SK-N-MC (cell line): Measurements from ENCODE around the gene ARID2.

Source experiments
- DNase-seq: peaks from one replicate; pipeline ENCODE4 v3.0.0-alpha.2; 2011; ENCODE audit warnings: low read depth, low spot score
- H3K27ac ChIP-seq: fragments of 200-600 bp; sonication (generic); 2 replicates; pipeline ENCODE4 v1.5.1; 2016; ENCODE audit warnings: mixed run types
- H3K36me3 ChIP-seq: fragments of 200-600 bp; sonication (generic); 2 replicates; pipeline ENCODE4 v1.6.1; 2017; ENCODE audit warnings: antibody characterized with exemption, low read length, mixed read lengths; ENCODE audit not compliant: insufficient read depth
- H3K4me3 ChIP-seq: fragments of 200-600 bp; sonication (generic); 2 replicates; pipeline ENCODE4 v1.5.1; 2016
- H3K9ac ChIP-seq: fragments of 200-600 bp; sonication (generic); 2 replicates; pipeline ENCODE4 v1.8.0; 2017; ENCODE audit warnings: mixed run types, mixed read lengths; ENCODE audit not compliant: insufficient read length
- H3K9me3 ChIP-seq: fragments of 200-600 bp; sonication (generic); 2 replicates; pipeline ENCODE4 v1.6.1; 2017; ENCODE audit warnings: low read depth, mild to moderate bottlenecking, antibody characterized with exemption, low read length, moderate library complexity, mixed read lengths
- EZH2 ChIP-seq: fragments of 200-600 bp; sonication (generic); IDR thresholded peaks from one replicate; pipeline ENCODE4 v1.6.1; 2017; ENCODE audit warnings: antibody characterized with exemption
- FOXP2 ChIP-seq: optimal IDR thresholded peaks from 2 replicates; pipeline ENCODE3; 2011; ENCODE audit warnings: mild to moderate bottlenecking, moderate library complexity; ENCODE audit not compliant: insufficient read depth; ENCODE audit errors: extremely low read length, control extremely low read depth
- POLR2AphosphoS5 ChIP-seq: IDR thresholded peaks from 2 replicates; pipeline ENCODE4 v1.6.1; 2012; ENCODE audit warnings: mild to moderate bottlenecking, low read depth, low read length, borderline replicate concordance

ARID2 gene

GRCh38 chr12:45878630-45879255, 149.2 kb downstream of the ARID2 start:
- Histone ChIP-seq H3K4me3 (no peak overlapping the region), H3K27ac (peak overlapping the region; percentile 32), H3K9me3 (no peaks in the 10 kb centered on the region; the same call in 1 of the 2 replicates), H3K9ac (no peak overlapping the region), H3K36me3 (peaks cover 75% of the 10 kb centered on the region)
- no peak for DNase-seq
- TF ChIP-seq POLR2AphosphoS5 (no peak), FOXP2 (no peak), EZH2 (no peak)

- H3K27ac ChIP-seq: peak overlapping the region; percentile 32; the same call in 1 of the 2 replicates
- H3K9me3 ChIP-seq: no peaks in the 10 kb centered on the region; the same call in 1 of the 2 replicates
- TF ChIP-seq FOXP2: no peak
- TF ChIP-seq EZH2: no peak
- TF ChIP-seq POLR2AphosphoS5: no peak
- DNase-seq: no peak
- no peak overlapping the region for H3K9ac ChIP-seq
- H3K4me3 ChIP-seq: no peak overlapping the region
- H3K36me3 ChIP-seq: peaks cover 75% of the 10 kb centered on the region
Observed at GRCh38 chr12:45879363-45879895, 149.9 kb downstream of the ARID2 start.

DNA sequence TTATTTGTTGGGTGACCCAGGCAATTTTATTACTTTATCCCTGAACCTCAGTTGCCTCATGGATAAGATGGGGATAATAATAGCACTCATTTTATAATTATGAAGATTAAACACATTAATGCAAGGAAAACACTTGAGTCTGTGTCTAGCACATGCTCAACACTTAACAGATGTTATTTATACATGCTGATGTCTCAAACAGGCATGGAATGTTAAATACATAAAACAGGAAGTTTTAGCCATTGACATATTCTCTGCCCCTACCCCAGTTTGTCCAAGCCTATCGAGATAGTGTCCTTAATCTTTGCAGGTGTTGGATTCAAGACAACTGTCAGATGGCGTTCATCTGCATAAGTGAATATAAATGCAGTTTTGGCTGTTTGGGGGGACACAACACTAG, 151.0 kb downstream of the ARID2 start:
- peaks cover 75% of the 10 kb centered on the region for H3K36me3 ChIP-seq
- no peak overlapping the region for H3K9ac ChIP-seq
- TF ChIP-seq FOXP2 (no peak), EZH2 (no peak), POLR2AphosphoS5 (no peak)

GRCh38 chr12:45883187-45883586, 153.7 kb downstream of the ARID2 start:
- no peak overlapping the region for H3K27ac ChIP-seq
- TF ChIP-seq EZH2 (no peak), POLR2AphosphoS5 (no peak), FOXP2 (no peak)
- peaks cover 67% of the 10 kb centered on the region for H3K36me3 ChIP-seq
- H3K9ac ChIP-seq: no peak overlapping the region
- H3K9me3 ChIP-seq: peaks cover 9% of the 10 kb centered on the region; the same call in 1 of the 2 replicates
- H3K4me3 ChIP-seq: no peak overlapping the region
- no peak for DNase-seq

More for the DNA sequence above, 151.0 kb downstream of the ARID2 start:
- peak overlapping the region; percentile 28; the same call in 1 of the 2 replicates for H3K27ac ChIP-seq
- DNase-seq: no peak
- H3K4me3 ChIP-seq: no peak overlapping the region
- peaks cover 9% of the 10 kb centered on the region; the same call in 1 of the 2 replicates for H3K9me3 ChIP-seq

- H3K9ac ChIP-seq: no peak overlapping the region
- DNase-seq: no peak
- H3K4me3 ChIP-seq: no peak overlapping the region
- peaks cover 9% of the 10 kb centered on the region; the same call in 1 of the 2 replicates for H3K9me3 ChIP-seq
- no peak for TF ChIP-seq POLR2AphosphoS5
- no peak for TF ChIP-seq FOXP2
- no peak for TF ChIP-seq EZH2
- no peak overlapping the region for H3K27ac ChIP-seq
- H3K36me3 ChIP-seq: peaks cover 61% of the 10 kb centered on the region
Observed at GRCh38 chr12:45886685-45887084, 157.2 kb downstream of the ARID2 start.

GRCh38 chr12:45887544-45887943, 158.0 kb downstream of the ARID2 start:
- H3K9me3 ChIP-seq: peaks cover 9% of the 10 kb centered on the region; the same call in 1 of the 2 replicates
- peaks cover 60% of the 10 kb centered on the region for H3K36me3 ChIP-seq
- TF ChIP-seq POLR2AphosphoS5 (no peak), FOXP2 (no peak), EZH2 (no peak)
- H3K27ac ChIP-seq: no peak overlapping the region
- DNase-seq: no peak
- H3K4me3 ChIP-seq: no peak overlapping the region
- H3K9ac ChIP-seq: no peak overlapping the region

DNA sequence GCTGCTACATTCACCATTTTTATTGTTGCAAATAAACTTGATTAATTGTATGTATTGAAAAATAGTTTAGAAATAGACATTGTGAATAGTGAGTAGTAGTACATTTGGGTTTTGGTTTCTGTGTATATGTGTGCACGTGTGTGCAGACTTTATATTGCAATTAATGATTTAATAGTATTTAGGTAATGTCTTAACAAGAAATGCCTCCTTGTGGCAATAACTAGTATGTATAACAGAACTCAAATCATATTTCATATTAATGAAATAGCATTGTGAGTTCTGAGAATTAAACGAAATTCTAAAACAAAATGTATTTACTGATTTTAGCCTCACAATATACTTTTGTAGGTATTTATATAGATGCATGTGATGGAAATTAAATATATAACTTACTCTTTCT, 160.8 kb downstream of the ARID2 start:
- Histone ChIP-seq H3K27ac (no peak overlapping the region), H3K4me3 (no peak overlapping the region), H3K9ac (no peak overlapping the region), H3K36me3 (peaks cover 58% of the 10 kb centered on the region), H3K9me3 (peaks cover 1% of the 10 kb centered on the region; the same call in 1 of the 2 replicates)
- TF ChIP-seq FOXP2: no peak
- TF ChIP-seq EZH2: no peak
- TF ChIP-seq POLR2AphosphoS5: no peak
- no peak for DNase-seq

GRCh38 chr12:45893240-45893639, 163.7 kb downstream of the ARID2 start:
- Histone ChIP-seq H3K9ac (no peak overlapping the region), H3K9me3 (no peaks in the 10 kb centered on the region), H3K27ac (no peak overlapping the region), H3K4me3 (no peak overlapping the region), H3K36me3 (peaks cover 69% of the 10 kb centered on the region)
- TF ChIP-seq FOXP2 (no peak), EZH2 (no peak), POLR2AphosphoS5 (no peak)
- DNase-seq: no peak

GRCh38 chr12:45895961-45896360, 166.5 kb downstream of the ARID2 start:
- Histone ChIP-seq H3K27ac (no peak overlapping the region), H3K9me3 (no peaks in the 10 kb centered on the region), H3K9ac (no peak overlapping the region), H3K36me3 (peaks cover 83% of the 10 kb centered on the region), H3K4me3 (no peak overlapping the region)
- DNase-seq: no peak
- TF ChIP-seq POLR2AphosphoS5 (no peak), FOXP2 (no peak), EZH2 (no peak)
